AG09309 (cell line): ENCODE results near the gene ZFPL1.

ENCODE experiments used
- DNase-seq: peaks from one replicate; pipeline ENCODE4 v3.0.0-alpha.2; 2010; ENCODE audit warnings: low read depth
- H3K4me3 ChIP-seq: 2 replicates; pipeline ENCODE4 v1.5.1; 2011; ENCODE audit warnings: mild to moderate bottlenecking, low read depth, low read length, moderate library complexity; ENCODE audit not compliant: control insufficient read depth
- TF ChIP-seq, protein P1 (sequence below): IDR thresholded peaks from 2 replicates; pipeline ENCODE4 v1.5.1; 2011; ENCODE audit warnings: mild to moderate bottlenecking, low read depth, low read length, inconsistent platforms; ENCODE audit not compliant: insufficient read depth, control insufficient read depth; ENCODE audit errors: missing control alignments

The ZFPL1 gene

DNA sequence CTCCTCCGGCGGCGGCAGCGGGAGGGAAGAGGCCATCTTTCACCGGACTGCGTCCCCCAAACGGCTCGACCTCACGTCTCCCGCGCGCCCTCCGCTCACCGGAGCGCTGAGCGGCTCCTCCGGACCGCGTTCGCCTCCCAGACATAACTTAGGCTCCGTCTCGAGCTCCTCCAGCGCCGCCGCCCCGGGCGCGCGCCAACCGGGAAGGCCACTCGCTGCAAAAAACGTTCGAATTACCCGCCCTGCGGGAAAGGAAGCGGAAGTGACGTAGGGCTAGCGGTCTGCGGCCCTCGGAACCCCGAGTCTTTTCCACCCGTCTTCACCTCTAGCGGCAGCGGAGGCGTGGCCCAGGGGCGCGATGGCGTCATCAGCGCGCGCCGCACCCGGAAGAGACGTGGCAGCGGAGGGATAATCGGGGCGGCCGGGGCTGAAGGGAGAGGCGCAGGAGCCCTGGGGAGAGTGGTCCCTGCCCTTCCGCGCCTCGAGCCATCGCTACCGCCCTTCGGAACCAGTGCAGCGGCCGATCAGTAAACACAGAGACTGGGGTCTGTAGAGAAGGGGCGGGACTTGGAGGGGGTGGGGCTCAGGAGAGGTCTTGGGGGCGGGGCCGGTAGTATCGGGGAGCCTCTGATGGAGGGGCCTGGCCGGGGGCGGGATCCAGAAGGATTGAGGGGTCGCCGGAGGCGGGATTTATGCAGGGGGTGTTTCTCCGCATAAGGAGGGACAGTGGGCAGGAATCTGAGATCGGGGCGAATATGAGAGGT is at the start of gene ZFPL1, which contains the start of gene CDCA5:
TSS of gene ZFPL1 (plus strand) at position 389 of the 764 bp plus-strand sequence. CDS start 477 bp downstream, outside the sequence.
TSS of gene CDCA5 (minus strand) at position 207 of the 764 bp plus-strand sequence. CDS start at position 145, 62 bp downstream.
- DNase-seq = peak; percentile 75
- H3K4me3 ChIP-seq = peak within 1 kb of the TSS; percentile 84
- TF ChIP-seq, protein P1, sequence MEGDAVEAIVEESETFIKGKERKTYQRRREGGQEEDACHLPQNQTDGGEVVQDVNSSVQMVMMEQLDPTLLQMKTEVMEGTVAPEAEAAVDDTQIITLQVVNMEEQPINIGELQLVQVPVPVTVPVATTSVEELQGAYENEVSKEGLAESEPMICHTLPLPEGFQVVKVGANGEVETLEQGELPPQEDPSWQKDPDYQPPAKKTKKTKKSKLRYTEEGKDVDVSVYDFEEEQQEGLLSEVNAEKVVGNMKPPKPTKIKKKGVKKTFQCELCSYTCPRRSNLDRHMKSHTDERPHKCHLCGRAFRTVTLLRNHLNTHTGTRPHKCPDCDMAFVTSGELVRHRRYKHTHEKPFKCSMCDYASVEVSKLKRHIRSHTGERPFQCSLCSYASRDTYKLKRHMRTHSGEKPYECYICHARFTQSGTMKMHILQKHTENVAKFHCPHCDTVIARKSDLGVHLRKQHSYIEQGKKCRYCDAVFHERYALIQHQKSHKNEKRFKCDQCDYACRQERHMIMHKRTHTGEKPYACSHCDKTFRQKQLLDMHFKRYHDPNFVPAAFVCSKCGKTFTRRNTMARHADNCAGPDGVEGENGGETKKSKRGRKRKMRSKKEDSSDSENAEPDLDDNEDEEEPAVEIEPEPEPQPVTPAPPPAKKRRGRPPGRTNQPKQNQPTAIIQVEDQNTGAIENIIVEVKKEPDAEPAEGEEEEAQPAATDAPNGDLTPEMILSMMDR = no peak

DNA sequence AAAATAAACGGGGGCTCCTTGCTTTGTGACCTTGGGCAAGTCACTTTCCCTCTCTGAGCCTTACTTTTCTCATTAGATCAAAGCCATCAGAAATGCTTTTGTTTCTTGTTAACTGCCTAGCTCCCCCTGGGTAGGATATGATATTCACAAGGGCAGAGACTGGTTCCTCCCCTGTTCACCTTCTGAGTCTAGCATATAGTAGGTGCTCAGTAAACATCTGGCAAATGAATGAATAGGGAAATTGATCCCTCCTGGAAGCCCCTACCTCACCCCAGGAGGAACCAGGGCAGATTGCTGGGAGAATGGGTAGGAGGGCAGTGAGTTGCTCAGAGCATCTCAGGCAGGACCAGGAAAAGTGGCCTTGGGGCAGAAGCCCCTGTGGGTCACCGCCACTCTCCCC is 49.6 kb upstream of the ZFPL1 start:
- no peak for DNase-seq
- TF ChIP-seq, protein P1 = no peak
- H3K4me3 ChIP-seq = no peak overlapping the region

DNA sequence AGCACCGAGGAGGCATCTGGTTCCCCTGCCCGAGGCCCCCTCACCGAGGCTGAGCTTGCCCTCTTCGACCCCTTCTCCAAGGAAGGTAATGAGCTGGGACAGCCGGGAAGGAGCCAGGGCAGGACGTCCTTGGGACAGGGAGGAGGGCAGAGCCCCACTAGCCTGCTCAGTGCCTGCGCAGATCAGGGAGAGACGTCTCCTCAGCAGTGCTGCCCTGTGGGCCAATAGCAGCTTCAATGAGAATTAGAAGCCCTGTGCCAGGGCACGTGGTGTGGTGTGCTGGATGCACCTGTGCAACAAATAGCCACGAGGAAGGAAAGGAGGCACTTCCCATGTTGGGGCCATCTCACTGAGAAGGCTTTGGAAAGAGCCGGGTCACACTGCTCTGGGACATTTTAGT is 48.4 kb upstream of the ZFPL1 start:
- H3K4me3 ChIP-seq = no peak overlapping the region
- no peak for DNase-seq
- TF ChIP-seq, protein P1 = no peak

DNA sequence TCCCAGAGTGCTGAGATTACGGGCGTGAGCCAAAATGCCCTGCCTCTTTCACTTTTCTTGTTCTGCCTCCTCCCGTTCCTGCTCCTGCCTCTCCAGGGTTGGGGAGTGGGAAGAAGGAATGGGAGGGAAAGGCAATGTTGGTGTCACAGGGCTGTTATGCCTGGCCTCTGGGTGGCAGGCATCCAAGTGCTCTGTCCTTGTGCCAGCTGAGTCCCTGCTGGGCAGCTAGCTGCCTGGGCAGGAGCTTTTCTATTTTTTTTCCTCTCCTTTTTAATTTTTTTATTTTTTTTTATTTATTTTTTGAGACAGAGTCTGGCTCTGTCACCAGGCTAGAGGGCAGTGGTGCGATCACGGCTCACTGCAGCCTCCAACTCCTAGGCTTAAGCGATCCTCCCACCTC is 47.1 kb upstream of the ZFPL1 start:
- TF ChIP-seq, protein P1 = no peak
- DNase-seq = no peak
- no peak overlapping the region for H3K4me3 ChIP-seq

DNA sequence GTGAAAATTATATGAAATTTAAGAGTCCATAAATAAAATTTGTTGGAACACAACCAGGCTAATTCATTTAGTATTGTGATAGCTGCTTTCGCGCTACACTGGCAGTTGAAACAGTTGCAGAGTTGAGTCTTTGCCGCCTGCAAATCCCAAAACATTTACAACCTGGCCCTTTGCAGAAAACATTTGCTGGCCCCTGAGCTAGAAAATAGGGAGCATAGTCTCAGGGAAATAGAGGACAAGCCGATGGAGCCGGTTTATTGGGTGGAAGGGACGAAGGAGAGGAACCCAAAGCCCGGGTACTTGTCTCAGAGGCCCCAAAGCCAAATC is 43.5 kb upstream of the ZFPL1 start:
- peak overlapping the region; percentile 69 for H3K4me3 ChIP-seq
- no peak for DNase-seq
- TF ChIP-seq, protein P1 = no peak

DNA sequence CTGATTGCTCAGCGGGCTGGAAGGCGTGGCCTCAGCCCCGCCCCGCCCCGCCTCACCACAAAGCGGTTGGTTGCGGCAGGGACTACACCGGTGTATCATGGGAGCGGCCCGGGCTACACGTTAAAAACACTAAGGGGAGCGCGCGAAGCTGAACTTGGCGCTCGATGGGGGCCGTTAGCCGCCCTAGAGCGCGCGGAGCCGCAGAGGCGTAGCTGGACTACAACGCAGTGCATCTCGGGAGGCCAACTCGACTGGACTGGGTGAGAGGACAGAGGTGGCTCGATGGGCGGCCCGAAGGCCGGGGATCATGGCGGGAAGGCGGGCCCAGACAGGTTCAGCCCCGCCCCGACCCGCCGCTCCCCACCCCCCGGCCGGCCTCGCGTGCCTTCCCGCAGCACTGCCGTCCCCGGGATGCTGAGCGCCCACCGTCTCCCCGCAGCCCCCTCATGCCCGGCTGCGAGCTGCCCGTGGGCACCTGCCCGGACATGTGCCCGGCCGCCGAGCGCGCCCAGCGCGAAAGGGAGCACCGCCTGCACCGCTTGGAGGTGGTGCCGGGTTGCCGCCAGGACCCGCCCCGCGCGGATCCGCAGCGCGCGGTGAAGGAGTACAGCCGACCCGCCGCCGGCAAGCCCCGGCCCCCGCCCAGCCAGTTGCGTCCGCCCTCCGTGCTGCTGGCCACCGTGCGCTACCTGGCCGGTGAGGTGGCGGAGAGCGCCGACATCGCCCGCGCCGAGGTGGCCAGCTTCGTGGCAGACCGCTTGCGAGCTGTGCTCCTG is 43.0 kb upstream of the ZFPL1 start, which contains the start of gene SAC3D1:
TSS of gene SAC3D1 (plus strand) at position 364 of the 776 bp plus-strand sequence. CDS start at position 447, 83 bp downstream.
- peak within 1 kb of the TSS; percentile 69 for H3K4me3 ChIP-seq
- TF ChIP-seq, protein P1 = no peak
- peak; percentile 64 for DNase-seq
